ENCODE measurements around the gene AMPD2. TPM values are rescaled to one million over a fixed set of nuclear protein-coding genes. Genes with fewer than 3 reads are reported as not detected.

Gene AMPD2
- total RNA-seq, 4 donors from 2014 or later, result 30.9 to 62.1 (median 40.7) TPM

DNA sequence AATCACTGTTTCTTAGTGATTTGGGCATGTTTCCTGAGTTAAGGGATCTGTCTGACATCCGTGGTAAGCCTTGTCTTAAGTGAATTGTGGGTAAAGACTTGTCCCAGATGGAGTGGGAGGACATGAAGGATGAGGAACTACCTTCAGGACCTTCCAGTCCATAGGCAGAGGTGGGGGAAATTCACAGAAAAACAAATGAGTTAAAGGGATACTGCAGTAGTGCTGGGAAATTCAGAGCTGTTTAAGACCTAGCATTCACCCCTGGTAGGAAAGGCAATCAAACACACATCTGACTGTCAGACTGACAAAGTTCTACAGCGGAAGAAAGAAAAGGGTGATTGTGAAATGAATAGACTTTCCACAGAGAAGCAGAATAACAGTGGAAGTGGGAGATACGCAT, 3.2 kb upstream of the AMPD2 start:
- intact Hi-C loops (cut with DNase I; ENCODE audit: low total_unique reads), result loop anchor here (10.0 kb wide), 1 partner anchor 52 kb away; no protein-coding TSS in a partner anchor
- H3K4me3 ChIP-seq (ENCODE audit: low read depth, poor library complexity, severe bottlenecking), result no peak overlapping the region
- TF ChIP-seq CTCF (IDR thresholded peaks at IDR 0.05), result no peak
- no peak for TF ChIP-seq POLR2A (IDR thresholded peaks at IDR 0.05)
- DNase-seq (ENCODE audit: low spot score in 2 of 2), result no peak
- 71 to 83% methylated on average over 3 of the region's 3 CpGs for WGBS, 2 donors

DNA sequence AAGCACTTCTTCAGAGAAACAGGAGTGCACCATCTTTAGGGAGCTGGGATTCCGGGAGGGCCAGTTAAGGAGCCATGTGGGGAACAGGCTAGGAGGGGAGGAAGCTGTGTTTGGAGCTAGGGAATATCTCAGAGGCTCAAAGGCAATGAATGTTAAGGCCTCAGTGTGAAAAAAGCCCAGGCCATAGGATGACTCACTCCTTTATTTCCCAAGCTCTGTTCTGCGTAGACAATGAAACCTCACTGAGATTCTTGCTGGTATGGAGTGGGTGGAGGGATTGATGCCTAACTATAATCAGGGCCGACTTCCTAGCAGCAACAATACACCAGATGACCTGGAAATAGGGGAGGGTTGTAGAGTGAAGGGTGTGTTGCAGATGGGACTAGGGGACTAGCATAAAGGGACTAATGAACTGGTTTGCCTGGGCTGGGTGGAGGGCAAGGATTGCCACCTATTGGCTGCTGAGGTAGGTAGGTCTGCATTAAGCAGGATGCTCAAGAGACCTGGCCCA, 2.3 kb upstream of the AMPD2 start:
- H3K4me3 ChIP-seq (ENCODE audit: low read depth, poor library complexity, severe bottlenecking), result no peak overlapping the region
- intact Hi-C loops (cut with DNase I; ENCODE audit: low total_unique reads), result loop anchor here (10.0 kb wide), 1 partner anchor 53 kb away; no protein-coding TSS in a partner anchor
- WGBS, 2 donors, result 39 to 50% methylated on average over 3 of the region's 3 CpGs
- TF ChIP-seq CTCF (IDR thresholded peaks at IDR 0.05), result no peak
- TF ChIP-seq POLR2A (IDR thresholded peaks at IDR 0.05), result no peak
- DNase-seq (ENCODE audit: low spot score in 2 of 2), result no peak

- no peak for DNase-seq (ENCODE audit: low spot score in 2 of 2)
- H3K4me3 ChIP-seq (ENCODE audit: low read depth, poor library complexity, severe bottlenecking), result no peak overlapping the region
- WGBS, 2 donors, result 39 to 43% methylated on average over 9 of the region's 9 CpGs
- intact Hi-C loops (cut with DNase I; ENCODE audit: low total_unique reads), result loop anchor here (10.0 kb wide), 1 partner anchor 54 kb away; no protein-coding TSS in a partner anchor
- no peak for TF ChIP-seq POLR2A (IDR thresholded peaks at IDR 0.05)
- no peak for TF ChIP-seq CTCF (IDR thresholded peaks at IDR 0.05)
Observed at GRCh38 chr1:109618661-109619575, 719 bp upstream of the AMPD2 start.

GRCh38 chr1:109620401-109620791, 759 bp downstream of the AMPD2 start:
- intact Hi-C loops (cut with DNase I; ENCODE audit: low total_unique reads), result loop anchor here (10.0 kb wide), 1 partner anchor 76 kb away; the partner anchor contains the start of gene GNAI3

DNA sequence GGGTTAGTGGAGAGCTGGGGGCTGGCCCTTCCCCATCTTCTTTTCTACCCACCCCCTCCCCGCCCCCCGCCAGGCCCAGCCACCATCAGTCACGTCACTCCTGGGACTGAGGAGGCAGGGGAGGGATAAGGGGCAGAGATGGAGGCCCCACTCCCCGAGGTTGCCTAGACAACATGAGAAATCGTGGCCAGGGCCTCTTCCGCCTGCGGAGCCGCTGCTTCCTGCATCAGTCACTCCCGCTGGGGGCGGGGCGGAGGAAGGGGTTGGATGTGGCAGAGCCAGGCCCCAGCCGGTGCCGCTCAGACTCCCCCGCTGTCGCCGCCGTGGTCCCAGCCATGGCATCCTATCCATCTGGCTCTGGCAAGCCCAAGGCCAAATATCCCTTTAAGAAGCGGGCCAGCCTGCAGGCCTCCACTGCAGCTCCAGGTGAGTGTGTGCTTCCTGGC, 1.2 kb downstream of the AMPD2 start:
- intact Hi-C loops (cut with DNase I; ENCODE audit: low total_unique reads), result loop anchor here (10.0 kb wide), 1 partner anchor 76 kb away; the partner anchor contains the start of gene GNAI3
- TF ChIP-seq POLR2A (IDR thresholded peaks at IDR 0.05) (no peak), CTCF (IDR thresholded peaks at IDR 0.05) (no peak)
- DNase-seq (ENCODE audit: low spot score in 2 of 2), result peak; percentile 86 to 98
- peak overlapping the region; percentile 44 for H3K4me3 ChIP-seq (ENCODE audit: low read depth, poor library complexity, severe bottlenecking)
- 0 to 1% methylated on average over 15 to 17 of the region's 18 CpGs for WGBS, 2 donors

More at GRCh38 chr1:109620401-109620791, 759 bp downstream of the AMPD2 start:
- no peak for TF ChIP-seq POLR2A (IDR thresholded peaks at IDR 0.05)
- no peak for TF ChIP-seq CTCF (IDR thresholded peaks at IDR 0.05)
- 0 to 1% methylated on average over 9 of the region's 9 CpGs for WGBS, 2 donors
- peak in 1 of 2 donors; percentile 90 for DNase-seq (ENCODE audit: low spot score in 2 of 2)
- peak overlapping the region; percentile 44 for H3K4me3 ChIP-seq (ENCODE audit: low read depth, poor library complexity, severe bottlenecking)
